WERI-Rb-1 (cell line): ENCODE measurements around the gene HOXB3.

ENCODE experiments used
- DNase-seq: peaks from one replicate; pipeline ENCODE4 v3.0.0-alpha.2; 2020
- H3K27ac ChIP-seq: fragments of 250-450 bp; sonication (Bioruptor Pico); 2 replicates; pipeline ENCODE4 v1.5.1; 2020; ENCODE audit warnings: mild to moderate bottlenecking, moderate library complexity
- H3K27me3 ChIP-seq: fragments of 250-450 bp; sonication (Bioruptor Pico); 2 replicates; pipeline ENCODE4 v1.5.1; 2021; ENCODE audit warnings: mild to moderate bottlenecking, low read depth, moderate library complexity; ENCODE audit not compliant: insufficient read depth, severe bottlenecking
- H3K36me3 ChIP-seq: fragments of 250-450 bp; sonication (Bioruptor Pico); 2 replicates; pipeline ENCODE4 v1.5.1; 2020; ENCODE audit warnings: mild to moderate bottlenecking, moderate library complexity
- H3K4me3 ChIP-seq: 2 replicates; pipeline ENCODE4 v1.5.1; 2011; ENCODE audit warnings: low read depth, mild to moderate bottlenecking, control low read depth, low read length
- H3K9me3 ChIP-seq: fragments of 250-450 bp; sonication (Bioruptor Pico); 2 replicates; pipeline ENCODE4 v1.5.1; 2021; ENCODE audit warnings: mild to moderate bottlenecking, moderate library complexity; ENCODE audit not compliant: severe bottlenecking
- CTCF ChIP-seq: IDR thresholded peaks from 2 replicates; pipeline ENCODE4 v1.5.1; 2011; ENCODE audit warnings: low read depth, mild to moderate bottlenecking, control low read depth, inconsistent platforms, low read length

HOXB3 gene

GRCh38 chr17:48605409-48605919 is 15.4 kb upstream of the HOXB3 start:
- no peak for TF ChIP-seq CTCF
- H3K9me3 ChIP-seq: peaks cover 5% of the 10 kb centered on the region
- no peak overlapping the region for H3K27ac ChIP-seq

GRCh38 chr17:48604770-48605329 is 14.8 kb upstream of the HOXB3 start, which contains the start of gene HOXB6:
TSS of gene HOXB6 (minus strand) at chr17:48604986. CDS start at chr17:48598150, 6,836 bp downstream.
- Histone ChIP-seq H3K27me3 (peaks cover 81% of the 10 kb centered on the region), H3K36me3 (no peaks in the 10 kb centered on the region), H3K9me3 (peaks cover 5% of the 10 kb centered on the region), H3K27ac (no peak within 1 kb of the TSS), H3K4me3 (peak within 1 kb of the TSS; percentile 16)
- DNase-seq: no peak
- TF ChIP-seq CTCF: no peak

More at GRCh38 chr17:48605409-48605919, 15.4 kb upstream of the HOXB3 start:
- no peak for DNase-seq
- Histone ChIP-seq H3K36me3 (no peaks in the 10 kb centered on the region), H3K27me3 (peaks cover 81% of the 10 kb centered on the region), H3K4me3 (no peak overlapping the region)

GRCh38 chr17:48603959-48604769 is 14.1 kb upstream of the HOXB3 start:
- Histone ChIP-seq H3K27me3 (peaks cover 81% of the 10 kb centered on the region), H3K36me3 (no peaks in the 10 kb centered on the region), H3K9me3 (peaks cover 5% of the 10 kb centered on the region), H3K4me3 (peak overlapping the region; percentile 16), H3K27ac (no peak overlapping the region)
- TF ChIP-seq CTCF: 0 out of 2 replicates have a peak, but pooled peaks have one; percentile 6
- no peak for DNase-seq

GRCh38 chr17:48601539-48602425 is 11.7 kb upstream of the HOXB3 start:
- TF ChIP-seq CTCF: no peak
- Histone ChIP-seq H3K27ac (no peak overlapping the region), H3K9me3 (peaks cover 5% of the 10 kb centered on the region), H3K27me3 (peaks cover 98% of the 10 kb centered on the region), H3K4me3 (no peak overlapping the region), H3K36me3 (no peaks in the 10 kb centered on the region)
- no peak for DNase-seq

- Histone ChIP-seq H3K4me3 (no peak overlapping the region), H3K27me3 (peaks cover 98% of the 10 kb centered on the region), H3K36me3 (no peaks in the 10 kb centered on the region), H3K9me3 (peaks cover 5% of the 10 kb centered on the region), H3K27ac (no peak overlapping the region)
- TF ChIP-seq CTCF: no peak
- no peak for DNase-seq
These were observed 11.1 kb upstream of the HOXB3 start for GRCh38 chr17:48601207-48601538.
